Osteocyte (in vitro differentiated cells): ENCODE data around the gene SRA1. TPM values are rescaled to one million over a fixed set of nuclear protein-coding genes. Genes with fewer than 3 reads are reported as not detected.

Source experiments
- DNase-seq: peaks from one replicate; pipeline ENCODE4 v3.0.0; 2021; ENCODE audit warnings: mixed read lengths; ENCODE audit not compliant: unreplicated experiment; ENCODE audit errors: extremely low spot score
- H3K27ac Mint-ChIP-seq: one replicate; pipeline ENCODE4 v1.8.0; 2021; ENCODE audit warnings: mild to moderate bottlenecking, mixed read lengths; ENCODE audit not compliant: unreplicated experiment
- H3K27me3 Mint-ChIP-seq: one replicate; pipeline ENCODE4 v1.8.0; 2021; ENCODE audit warnings: mixed read lengths; ENCODE audit not compliant: unreplicated experiment
- H3K36me3 Mint-ChIP-seq: one replicate; pipeline ENCODE4 v1.8.0; 2021; ENCODE audit warnings: mixed read lengths; ENCODE audit not compliant: unreplicated experiment
- H3K4me1 Mint-ChIP-seq: one replicate; pipeline ENCODE4 v1.8.0; 2021; ENCODE audit warnings: mixed read lengths; ENCODE audit not compliant: unreplicated experiment
- H3K4me3 Mint-ChIP-seq: one replicate; pipeline ENCODE4 v1.8.0; 2021; ENCODE audit warnings: mild to moderate bottlenecking, moderate library complexity, mixed read lengths; ENCODE audit not compliant: unreplicated experiment
- H3K9me3 Mint-ChIP-seq: one replicate; pipeline ENCODE4 v1.8.0; 2021; ENCODE audit warnings: mixed read lengths; ENCODE audit not compliant: unreplicated experiment
- CTCF ChIP-seq: fragments of 200-600 bp; sonication (generic); IDR thresholded peaks from 2 replicates; pipeline ENCODE4 v1.5.0; 2021; ENCODE audit warnings: antibody characterized with exemption, mild to moderate bottlenecking, moderate library complexity
- total RNA-seq: library from RNA; stranded (reverse); gene quantifications from 2 replicates; pipeline ENCODE4 v1.2.1, GENCODE V29; 2021

Gene SRA1
- total RNA-seq, 1 donor from 2014 or later: 41.9 TPM

- no peak for TF ChIP-seq CTCF
- DNase-seq: no peak
- Mint-ChIP-seq H3K9me3 (no peaks in the 10 kb centered on the region), H3K4me1 (peaks cover 53% of the 10 kb centered on the region), H3K4me3 (no peak overlapping the region), H3K36me3 (peaks cover 29% of the 10 kb centered on the region), H3K27ac (no peak overlapping the region), H3K27me3 (no peaks in the 10 kb centered on the region)
Observed at GRCh38 chr5:140551872-140552271, 5.4 kb downstream of the SRA1 start.

GRCh38 chr5:140550147-140551079 is 6.9 kb downstream of the SRA1 start:
- H3K36me3 Mint-ChIP-seq: peaks cover 29% of the 10 kb centered on the region
- H3K27me3 Mint-ChIP-seq: no peaks in the 10 kb centered on the region
- peak overlapping the region; percentile 93 for H3K27ac Mint-ChIP-seq
- TF ChIP-seq CTCF: no peak
- H3K9me3 Mint-ChIP-seq: no peaks in the 10 kb centered on the region
- H3K4me1 Mint-ChIP-seq: peaks cover 48% of the 10 kb centered on the region
- H3K4me3 Mint-ChIP-seq: no peak overlapping the region
- DNase-seq: peak; percentile 66

- Mint-ChIP-seq H3K36me3 (peaks cover 33% of the 10 kb centered on the region), H3K27me3 (no peaks in the 10 kb centered on the region), H3K4me1 (peaks cover 43% of the 10 kb centered on the region), H3K27ac (peak overlapping the region; percentile 93), H3K4me3 (peak overlapping the region; percentile 22), H3K9me3 (no peaks in the 10 kb centered on the region)
- TF ChIP-seq CTCF: no peak
- peak; percentile 64 for DNase-seq
Observed at GRCh38 chr5:140549237-140550144, 7.8 kb downstream of the SRA1 start.

GRCh38 chr5:140548791-140549190 is 8.5 kb downstream of the SRA1 start:
- TF ChIP-seq CTCF: no peak
- H3K27ac Mint-ChIP-seq: peak overlapping the region; percentile 93
- H3K27me3 Mint-ChIP-seq: no peaks in the 10 kb centered on the region
- peak; percentile 54 for DNase-seq
- peaks cover 37% of the 10 kb centered on the region for H3K4me1 Mint-ChIP-seq
- H3K36me3 Mint-ChIP-seq: peaks cover 38% of the 10 kb centered on the region
- no peaks in the 10 kb centered on the region for H3K9me3 Mint-ChIP-seq
- H3K4me3 Mint-ChIP-seq: peak overlapping the region; percentile 74
